ENCODE data around the gene PSMC3IP. TPM values are rescaled to one million over a fixed set of nuclear protein-coding genes. Genes with fewer than 3 reads are reported as not detected.

Gene PSMC3IP
- polyA plus RNA-seq, 10 donors: 7.7 to 14.6 (median 9.5) TPM

DNA sequence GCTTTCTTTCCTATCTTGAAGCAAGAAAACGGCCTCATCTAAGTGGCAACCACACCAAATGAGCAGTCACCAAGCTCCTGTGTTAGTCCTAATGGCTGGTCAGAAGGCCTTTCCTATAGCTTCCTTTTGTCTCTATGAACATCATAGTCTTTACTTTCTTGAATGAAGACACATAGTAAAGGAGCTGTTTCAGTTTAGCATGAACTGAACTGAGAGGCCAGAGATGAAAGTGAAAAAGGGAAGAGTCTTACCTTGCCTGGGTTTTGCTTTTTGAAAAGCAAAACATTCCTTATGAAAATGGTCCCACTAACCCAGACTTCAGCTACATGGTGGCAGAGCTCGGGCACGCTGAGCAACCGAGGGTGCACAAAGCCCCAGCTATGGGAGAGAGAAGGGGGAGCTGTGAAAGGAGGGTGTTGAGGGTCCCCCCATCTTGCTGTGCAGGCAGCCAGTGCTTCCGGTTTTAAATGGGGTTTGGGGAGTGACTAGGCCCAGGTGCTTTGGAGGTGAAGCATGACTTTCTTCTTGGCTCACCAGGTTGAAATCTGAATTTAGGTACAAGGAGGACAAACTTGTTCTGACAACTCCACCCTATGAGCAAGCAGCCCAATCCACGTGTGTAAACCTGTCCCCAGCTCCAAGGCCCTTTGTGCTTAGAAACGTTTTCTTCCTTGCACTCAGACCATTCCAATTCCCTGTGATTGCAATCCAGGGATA lies 9.1 kb upstream of the PSMC3IP start:
- no peak for DNase-seq

DNA sequence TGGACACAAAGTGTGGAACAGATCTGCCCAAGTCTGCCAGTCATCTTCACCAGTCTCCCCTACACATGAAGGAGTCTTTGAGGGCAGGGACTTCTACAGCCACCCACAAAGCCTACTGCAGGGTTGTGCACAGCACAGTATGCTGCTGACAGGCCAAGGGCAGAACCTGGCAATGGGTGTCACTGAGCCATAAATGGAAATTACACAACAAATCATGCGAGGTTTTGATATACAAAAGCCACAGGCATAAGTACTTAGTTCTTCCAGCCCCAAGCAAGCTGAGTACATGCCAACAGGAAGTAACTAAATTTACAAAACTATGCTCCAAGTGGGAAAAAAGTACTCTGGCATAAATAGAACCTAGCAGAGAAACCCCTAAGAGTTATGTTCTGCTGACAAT lies 7.8 kb upstream of the PSMC3IP start:
- no peak for DNase-seq

- DNase-seq: no peak
These were observed 7.4 kb upstream of the PSMC3IP start for GRCh38 chr17:42584880-42585279.

DNA sequence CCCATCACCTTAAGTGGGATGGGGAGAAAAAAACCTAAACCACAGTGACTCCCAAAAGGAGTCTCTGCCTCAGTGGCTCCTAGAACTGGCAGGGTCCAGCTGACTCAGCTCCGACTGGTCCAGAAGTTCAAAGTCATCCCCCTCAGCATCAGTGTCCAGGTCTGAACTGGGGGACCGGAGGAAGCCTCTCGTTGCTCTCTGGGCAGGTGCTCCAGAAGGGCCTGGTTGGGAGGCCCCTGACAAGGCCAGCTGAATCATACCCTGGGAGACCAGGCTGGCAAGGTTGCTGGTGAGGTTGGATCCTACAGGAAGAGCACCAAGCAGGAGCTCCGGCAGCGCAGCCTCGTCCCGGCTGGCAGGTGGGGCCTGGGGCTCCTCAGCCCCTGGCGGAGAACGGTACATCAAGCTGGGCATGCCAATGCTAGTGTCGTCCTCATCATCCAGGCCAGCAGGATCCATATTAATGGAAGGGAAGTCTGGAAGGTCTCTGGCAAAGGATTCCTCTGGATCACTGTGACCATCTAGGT lies 4.3 kb upstream of the PSMC3IP start:
- no peak for DNase-seq

- no peak for DNase-seq
These were observed 2.4 kb upstream of the PSMC3IP start for GRCh38 chr17:42579794-42580551.

- peak; percentile 68 to 85 (median 74) for DNase-seq
These were observed 847 bp upstream of the PSMC3IP start for GRCh38 chr17:42578282-42578869.

DNA sequence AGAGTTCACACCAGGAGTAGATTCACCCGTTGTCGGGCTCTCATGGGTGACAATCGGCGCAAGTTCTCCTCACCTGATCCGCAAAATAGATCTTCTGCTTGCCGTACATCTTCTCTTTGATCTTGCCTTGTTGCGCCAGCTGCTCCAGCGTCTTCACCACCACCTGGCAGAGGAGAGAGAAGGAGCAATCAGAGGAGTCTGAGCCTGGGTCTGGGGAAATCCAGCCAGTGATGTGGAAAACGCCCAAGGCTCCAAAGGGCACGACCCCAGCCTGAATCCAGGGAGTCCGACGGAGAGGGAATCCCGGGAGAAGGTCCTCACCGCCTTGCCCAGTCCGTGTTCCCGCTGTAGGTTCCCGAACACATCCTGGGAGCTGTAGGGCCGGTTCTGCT lies 393 bp downstream of the PSMC3IP start:
- no peak for DNase-seq

DNA sequence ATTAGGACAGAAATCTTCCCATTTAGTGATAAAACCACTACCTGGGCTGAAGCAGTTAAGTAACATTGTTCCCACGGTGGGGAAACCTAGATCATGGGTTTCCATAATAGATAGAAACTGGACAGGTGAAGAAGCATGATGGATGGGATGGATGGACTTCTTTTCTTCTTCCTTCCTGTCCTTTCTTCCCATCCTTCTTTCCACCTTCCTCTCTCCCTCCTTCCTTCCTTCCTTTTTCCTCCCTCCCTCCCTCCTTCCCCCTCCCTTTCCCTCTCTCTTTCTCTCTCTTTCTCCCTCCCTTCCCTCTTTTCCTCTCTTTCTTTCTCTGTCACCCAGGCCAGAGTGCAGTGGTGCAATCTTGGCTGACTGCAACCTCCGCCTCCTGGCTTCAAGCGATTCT lies 3.1 kb downstream of the PSMC3IP start:
- no peak for DNase-seq

- DNase-seq: no peak
These were observed 4.4 kb downstream of the PSMC3IP start for GRCh38 chr17:42573095-42573494.

- no peak for DNase-seq
These were observed 5.9 kb downstream of the PSMC3IP start for GRCh38 chr17:42571435-42572225.

- no peak for DNase-seq
These were observed 9.0 kb downstream of the PSMC3IP start for GRCh38 chr17:42568341-42569111.

- DNase-seq: peak; percentile 87 to 97 (median 92)
These were observed 10.5 kb downstream of the PSMC3IP start, which contains the start of gene MLX for GRCh38 chr17:42566883-42567573. MLX (plus strand) TSS chr17:42567100; CDS start chr17:42567125, 25 bp downstream.

DNA sequence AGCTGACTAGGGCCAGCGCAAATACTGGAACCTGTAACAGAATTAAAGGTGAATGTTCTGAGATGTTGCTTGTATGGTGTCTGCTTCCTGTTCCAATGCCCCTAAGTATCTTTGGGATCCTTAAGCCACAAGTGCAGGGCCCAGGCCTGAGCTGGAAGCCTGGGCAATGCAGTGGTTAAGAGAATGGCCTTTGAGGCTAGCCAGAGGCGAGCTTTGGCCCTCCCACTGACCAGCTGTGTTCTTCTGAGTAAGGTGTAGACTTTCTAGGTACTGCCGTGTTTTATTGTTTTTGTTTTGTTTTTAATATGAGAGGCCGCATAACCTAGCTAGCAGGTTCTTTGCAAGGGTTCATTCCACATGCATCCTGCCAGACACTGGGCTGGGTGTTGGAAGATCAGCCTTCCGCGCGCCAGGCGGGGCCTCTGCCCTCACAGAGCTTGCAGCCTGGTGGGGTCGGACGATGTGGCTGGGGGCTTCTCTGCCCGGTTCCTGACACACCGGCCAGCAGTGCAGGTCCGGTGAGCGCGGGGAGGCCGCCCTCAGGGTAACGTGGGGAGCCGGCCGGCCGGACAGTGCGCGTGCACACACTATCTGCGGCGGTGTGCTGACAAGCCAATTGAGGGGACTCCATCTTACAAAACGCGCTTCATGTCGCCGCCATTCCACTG lies 11.2 kb downstream of the PSMC3IP start:
- DNase-seq: no peak

GRCh38 chr17:42565523-42566214 lies 11.9 kb downstream of the PSMC3IP start:
- no peak for DNase-seq

DNA sequence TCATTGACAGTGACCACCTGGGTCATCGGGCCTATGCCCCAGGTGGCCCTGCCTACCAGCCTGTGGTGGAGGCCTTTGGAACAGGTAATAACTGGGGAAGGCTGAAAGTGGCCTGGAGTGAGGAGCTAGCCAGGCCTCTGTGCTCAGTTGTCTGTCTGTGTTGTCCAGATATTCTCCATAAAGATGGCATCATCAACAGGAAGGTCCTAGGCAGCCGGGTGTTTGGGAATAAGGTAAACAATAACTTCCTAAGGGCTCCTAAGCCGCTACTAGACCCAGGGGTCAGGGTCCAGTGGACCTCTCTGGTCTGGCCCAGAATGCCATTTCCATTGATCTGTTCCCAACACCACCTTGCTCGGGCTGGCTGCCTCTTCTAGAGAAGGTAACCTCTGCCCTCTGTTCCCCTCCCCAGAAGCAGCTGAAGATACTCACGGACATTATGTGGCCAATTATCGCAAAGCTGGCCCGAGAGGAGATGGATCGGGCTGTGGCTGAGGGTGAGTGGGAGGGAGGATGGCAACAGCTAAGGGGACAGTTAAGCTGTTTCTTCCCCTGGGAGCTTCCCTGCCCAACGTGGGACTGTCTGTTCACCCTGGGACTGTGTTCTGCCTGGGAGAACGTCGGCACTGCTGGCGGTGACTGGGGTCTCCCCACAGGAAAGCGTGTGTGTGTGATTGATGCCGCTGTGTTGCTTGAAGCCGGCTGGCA lies 12.6 kb downstream of the PSMC3IP start:
- DNase-seq: no peak

DNA sequence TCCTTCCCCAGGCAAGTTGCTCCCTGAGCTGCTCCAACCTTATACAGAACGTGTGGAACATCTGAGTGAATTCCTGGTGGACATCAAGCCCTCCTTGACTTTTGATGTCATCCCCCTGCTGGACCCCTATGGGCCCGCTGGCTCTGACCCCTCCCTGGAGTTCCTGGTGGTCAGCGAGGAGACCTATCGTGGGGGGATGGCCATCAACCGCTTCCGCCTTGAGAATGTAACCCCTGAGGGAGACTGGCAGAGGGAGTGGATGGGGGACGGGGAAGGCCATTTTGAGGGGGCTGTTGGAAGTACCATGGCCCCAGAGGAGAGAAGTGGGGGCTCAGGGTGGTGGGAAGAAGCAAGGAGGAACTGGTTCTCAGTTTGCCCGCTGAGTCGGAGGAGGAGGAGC lies 13.6 kb downstream of the PSMC3IP start:
- DNase-seq: no peak

GRCh38 chr17:42563543-42563942 lies 14.0 kb downstream of the PSMC3IP start:
- no peak for DNase-seq

DNA sequence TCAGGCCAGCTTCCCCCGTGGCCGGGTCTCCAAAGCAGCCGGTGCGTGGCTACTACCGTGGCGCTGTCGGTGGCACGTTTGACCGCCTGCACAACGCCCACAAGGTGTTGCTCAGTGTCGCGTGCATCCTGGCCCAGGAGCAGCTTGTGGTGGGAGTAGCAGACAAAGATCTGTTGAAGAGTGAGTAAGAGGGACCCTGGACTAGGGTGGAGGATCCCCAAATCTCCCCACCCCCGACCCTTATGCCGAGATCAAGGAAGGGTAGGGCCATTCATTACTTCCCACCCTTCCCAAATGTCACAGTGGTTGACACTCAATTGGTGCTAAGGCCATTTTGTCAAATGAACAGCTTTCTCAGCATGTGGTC lies 14.4 kb downstream of the PSMC3IP start:
- DNase-seq: no peak

All from muscle of back (tissue), 11 donors.